ENCODE data around the gene MCF2L2. TPM values are rescaled to one million over a fixed set of nuclear protein-coding genes. Genes with fewer than 3 reads are reported as not detected.

MCF2L2 gene
- total and polyA plus RNA-seq, 2 of the 13 experiments (the other 11 are each of a cell fraction or from before 2014, with no cell fraction given), result not detected

DNA sequence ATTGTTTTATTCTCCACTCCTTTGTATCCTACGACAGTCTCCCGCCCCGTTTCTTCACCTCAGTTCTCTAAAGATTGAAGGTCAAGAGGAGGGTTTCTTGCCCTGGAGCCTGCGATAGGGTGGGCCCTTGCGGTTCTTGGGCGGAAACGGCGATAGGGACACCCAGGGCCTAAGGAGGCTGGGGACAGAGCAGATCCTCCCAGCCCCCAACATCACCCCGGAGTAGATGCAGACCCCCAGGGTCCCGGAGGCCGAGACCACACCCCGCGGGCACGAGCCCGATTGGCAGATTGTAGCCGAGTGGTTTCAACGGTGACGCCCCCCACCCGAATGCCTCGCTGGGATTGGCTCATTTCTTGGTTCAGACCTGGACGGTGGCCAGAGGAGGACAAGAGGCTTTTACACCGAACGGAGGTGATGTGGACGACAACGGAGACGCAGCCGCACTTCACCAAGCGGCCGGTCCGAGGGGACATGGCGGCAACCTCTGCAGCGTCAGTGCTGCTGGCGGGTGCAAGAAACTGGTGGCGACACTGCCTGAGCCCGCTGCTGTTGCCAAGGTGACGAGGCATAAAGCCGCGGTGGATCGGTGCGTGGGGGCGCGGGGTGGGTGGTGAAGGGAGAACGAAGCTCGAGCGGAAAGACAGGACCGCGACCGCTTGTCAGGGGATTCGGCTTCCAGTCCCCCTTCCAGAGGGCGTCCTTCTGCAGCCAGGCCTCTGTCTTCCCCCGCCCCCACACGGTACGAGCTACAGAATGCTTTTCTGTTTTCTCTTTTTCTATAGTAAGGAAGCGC is 19.0 kb upstream of the MCF2L2 start (continued):
- no peak for TF ChIP-seq ZNF468 (CRISPR knock-in tag; IDR thresholded peaks at IDR 0.05)
- TF ChIP-seq ZSCAN31 (CRISPR knock-in tag; IDR thresholded peaks at IDR 0.05; ENCODE audit: low read depth), result peak; percentile 78; the same call in 1 of the 2 replicates
- peak; percentile 72 for TF ChIP-seq TEAD3 (CRISPR knock-in tag; optimal IDR thresholded peaks at IDR 0.05; ENCODE audit: borderline replicate concordance)
- TF ChIP-seq TEAD2 (CRISPR knock-in tag; IDR thresholded peaks at IDR 0.05), result no peak
- 0 out of 2 replicates have a peak, but pooled peaks have one; percentile 59 for TF ChIP-seq SNAI1 (CRISPR knock-in tag; IDR thresholded peaks at IDR 0.05; ENCODE audit: borderline replicate concordance)
- peak; percentile 74; the same call in 1 of the 2 replicates for TF ChIP-seq ZNF839 (CRISPR knock-in tag; IDR thresholded peaks at IDR 0.05; ENCODE audit: borderline replicate concordance)
- TF ChIP-seq, protein P1, sequence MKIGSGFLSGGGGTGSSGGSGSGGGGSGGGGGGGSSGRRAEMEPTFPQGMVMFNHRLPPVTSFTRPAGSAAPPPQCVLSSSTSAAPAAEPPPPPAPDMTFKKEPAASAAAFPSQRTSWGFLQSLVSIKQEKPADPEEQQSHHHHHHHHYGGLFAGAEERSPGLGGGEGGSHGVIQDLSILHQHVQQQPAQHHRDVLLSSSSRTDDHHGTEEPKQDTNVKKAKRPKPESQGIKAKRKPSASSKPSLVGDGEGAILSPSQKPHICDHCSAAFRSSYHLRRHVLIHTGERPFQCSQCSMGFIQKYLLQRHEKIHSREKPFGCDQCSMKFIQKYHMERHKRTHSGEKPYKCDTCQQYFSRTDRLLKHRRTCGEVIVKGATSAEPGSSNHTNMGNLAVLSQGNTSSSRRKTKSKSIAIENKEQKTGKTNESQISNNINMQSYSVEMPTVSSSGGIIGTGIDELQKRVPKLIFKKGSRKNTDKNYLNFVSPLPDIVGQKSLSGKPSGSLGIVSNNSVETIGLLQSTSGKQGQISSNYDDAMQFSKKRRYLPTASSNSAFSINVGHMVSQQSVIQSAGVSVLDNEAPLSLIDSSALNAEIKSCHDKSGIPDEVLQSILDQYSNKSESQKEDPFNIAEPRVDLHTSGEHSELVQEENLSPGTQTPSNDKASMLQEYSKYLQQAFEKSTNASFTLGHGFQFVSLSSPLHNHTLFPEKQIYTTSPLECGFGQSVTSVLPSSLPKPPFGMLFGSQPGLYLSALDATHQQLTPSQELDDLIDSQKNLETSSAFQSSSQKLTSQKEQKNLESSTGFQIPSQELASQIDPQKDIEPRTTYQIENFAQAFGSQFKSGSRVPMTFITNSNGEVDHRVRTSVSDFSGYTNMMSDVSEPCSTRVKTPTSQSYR (CRISPR knock-in tag; IDR thresholded peaks at IDR 0.05; ENCODE audit: borderline replicate concordance), result peak; percentile 64; the same call in 1 of the 2 replicates
- TF ChIP-seq KLF13 (CRISPR knock-in tag; IDR thresholded peaks at IDR 0.05), result no peak
- TF ChIP-seq ATRX (CRISPR knock-in tag; IDR thresholded peaks at IDR 0.05; ENCODE audit: borderline replicate concordance), result no peak
- TF ChIP-seq U2AF2 (IDR thresholded peaks at IDR 0.05; ENCODE audit: low read depth, low read length), result no peak
- TF ChIP-seq, protein P2, sequence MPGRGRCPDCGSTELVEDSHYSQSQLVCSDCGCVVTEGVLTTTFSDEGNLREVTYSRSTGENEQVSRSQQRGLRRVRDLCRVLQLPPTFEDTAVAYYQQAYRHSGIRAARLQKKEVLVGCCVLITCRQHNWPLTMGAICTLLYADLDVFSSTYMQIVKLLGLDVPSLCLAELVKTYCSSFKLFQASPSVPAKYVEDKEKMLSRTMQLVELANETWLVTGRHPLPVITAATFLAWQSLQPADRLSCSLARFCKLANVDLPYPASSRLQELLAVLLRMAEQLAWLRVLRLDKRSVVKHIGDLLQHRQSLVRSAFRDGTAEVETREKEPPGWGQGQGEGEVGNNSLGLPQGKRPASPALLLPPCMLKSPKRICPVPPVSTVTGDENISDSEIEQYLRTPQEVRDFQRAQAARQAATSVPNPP (CRISPR knock-in tag; IDR thresholded peaks at IDR 0.05), result peak; percentile 77; the same call in 1 of the 2 replicates
- no peak for TF ChIP-seq ELF4 (CRISPR knock-in tag; IDR thresholded peaks at IDR 0.05; ENCODE audit: borderline replicate concordance)
- TF ChIP-seq TAF15 (IDR thresholded peaks at IDR 0.05; ENCODE audit: low read depth, low read length, poor library complexity, severe bottlenecking), result no peak
- TF ChIP-seq, protein P3, sequence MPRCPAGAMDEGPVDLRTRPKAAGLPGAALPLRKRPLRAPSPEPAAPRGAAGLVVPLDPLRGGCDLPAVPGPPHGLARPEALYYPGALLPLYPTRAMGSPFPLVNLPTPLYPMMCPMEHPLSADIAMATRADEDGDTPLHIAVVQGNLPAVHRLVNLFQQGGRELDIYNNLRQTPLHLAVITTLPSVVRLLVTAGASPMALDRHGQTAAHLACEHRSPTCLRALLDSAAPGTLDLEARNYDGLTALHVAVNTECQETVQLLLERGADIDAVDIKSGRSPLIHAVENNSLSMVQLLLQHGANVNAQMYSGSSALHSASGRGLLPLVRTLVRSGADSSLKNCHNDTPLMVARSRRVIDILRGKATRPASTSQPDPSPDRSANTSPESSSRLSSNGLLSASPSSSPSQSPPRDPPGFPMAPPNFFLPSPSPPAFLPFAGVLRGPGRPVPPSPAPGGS (CRISPR knock-in tag; IDR thresholded peaks at IDR 0.05), result peak; percentile 85; the same call in 1 of the 2 replicates
- peak; percentile 90 for TF ChIP-seq THAP11 (CRISPR knock-in tag; IDR thresholded peaks at IDR 0.05)
- TF ChIP-seq ZZZ3 (CRISPR knock-in tag; IDR thresholded peaks at IDR 0.05; ENCODE audit: borderline replicate concordance), result peak; percentile 75; the same call in 1 of the 2 replicates
- peak; percentile 91; the same call in 1 of the 2 replicates for TF ChIP-seq ZNF816 (CRISPR knock-in tag; IDR thresholded peaks at IDR 0.05; ENCODE audit: borderline replicate concordance)
- peak; percentile 89 for TF ChIP-seq ZBTB7A (CRISPR knock-in tag; IDR thresholded peaks at IDR 0.05)
- TF ChIP-seq RELA (CRISPR knock-in tag; IDR thresholded peaks at IDR 0.05), result no peak; the same call in 1 of the 2 replicates
- peak; percentile 70; the same call in 1 of the 2 replicates for TF ChIP-seq ZNF850 (CRISPR knock-in tag; conservative IDR thresholded peaks at IDR 0.05)
- 0 out of 2 replicates have a peak, but pooled peaks have one; percentile 63 for TF ChIP-seq PITX1 (CRISPR knock-in tag; IDR thresholded peaks at IDR 0.05)
- TF ChIP-seq ZNF788 (CRISPR knock-in tag; IDR thresholded peaks at IDR 0.05; ENCODE audit: borderline replicate concordance), result peak; percentile 84
- TF ChIP-seq SMYD3 (CRISPR knock-in tag; IDR thresholded peaks at IDR 0.05), result peak; percentile 88; the same call in 1 of the 2 replicates
- TF ChIP-seq MTF1 (CRISPR knock-in tag; IDR thresholded peaks at IDR 0.05), result no peak
- no peak; the same call in 1 of the 2 replicates for TF ChIP-seq ZNF232 (CRISPR knock-in tag; IDR thresholded peaks at IDR 0.05; ENCODE audit: borderline replicate concordance)

All from HepG2 (cell line).